NCI-H1417 (cell line): ENCODE results near the gene MYRIP.
A peak's percentile ranks its signal among the peaks of the same experiment; 100 is the strongest.

Experiments used
- DNase-seq, 3 experiments: peaks; one replicate each; lab custom pipeline; 2025; lab: John Stamatoyannopoulos, UW

The MYRIP gene

DNA sequence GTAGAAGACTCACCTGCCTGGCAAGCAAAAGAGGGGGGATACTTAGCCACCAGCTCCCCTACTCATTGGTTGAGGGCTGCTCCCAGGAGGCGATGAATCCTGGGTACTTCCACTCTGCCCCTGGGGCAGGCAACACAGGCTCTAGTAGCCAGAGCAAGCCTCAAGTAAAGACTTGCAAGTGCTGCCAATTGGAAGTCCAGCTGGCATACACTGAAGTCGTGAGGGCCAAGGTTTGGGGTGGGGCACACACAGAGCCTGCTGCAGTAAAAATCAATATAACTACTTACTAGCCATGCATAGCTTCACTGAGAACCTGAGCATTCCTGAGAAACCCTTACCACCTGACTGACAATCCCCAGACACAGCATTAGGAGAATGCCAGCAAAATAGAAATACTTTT, 377.1 kb downstream of the MYRIP start:
- no peak for DNase-seq

DNA sequence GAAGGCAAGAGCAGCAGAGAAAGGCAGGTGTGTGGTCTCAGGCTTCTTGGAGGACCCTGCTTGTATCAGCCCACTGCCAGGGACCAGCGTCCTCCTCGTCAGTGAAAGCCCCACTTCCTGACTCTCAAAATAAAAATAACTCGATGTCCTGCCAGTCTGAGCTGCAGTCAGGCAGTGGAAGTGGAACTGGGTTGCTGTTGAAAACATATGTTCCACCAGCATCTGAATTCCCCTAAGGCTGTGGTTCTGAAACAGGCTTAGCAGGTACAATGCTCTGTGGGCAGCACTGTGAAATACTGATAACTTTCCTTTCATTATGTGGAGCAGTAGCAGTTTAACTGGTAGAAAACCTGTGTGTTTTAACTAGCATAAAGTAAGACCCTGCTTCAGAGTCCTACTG, 378.5 kb downstream of the MYRIP start:
- DNase-seq, result no peak

DNA sequence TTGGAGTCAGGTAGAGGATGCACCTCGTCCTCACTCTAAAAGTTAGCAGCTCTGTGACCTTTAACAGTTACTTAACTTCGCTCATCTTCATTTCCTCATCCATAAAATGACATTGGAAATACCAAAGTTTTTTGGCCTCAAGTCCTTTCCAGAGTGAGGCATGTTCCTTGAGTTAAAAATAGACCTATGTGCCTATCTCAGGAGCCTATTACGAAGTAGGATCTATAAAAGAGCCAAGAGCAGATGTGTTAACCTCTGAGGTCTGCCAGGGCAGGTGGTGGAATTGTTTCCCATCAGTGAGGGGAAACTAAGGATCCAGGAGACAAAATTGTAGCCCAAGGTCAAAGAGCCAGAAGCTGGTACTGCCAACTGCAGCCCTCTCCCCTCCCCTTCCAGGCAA, 379.7 kb downstream of the MYRIP start:
- DNase-seq, result no peak

DNA sequence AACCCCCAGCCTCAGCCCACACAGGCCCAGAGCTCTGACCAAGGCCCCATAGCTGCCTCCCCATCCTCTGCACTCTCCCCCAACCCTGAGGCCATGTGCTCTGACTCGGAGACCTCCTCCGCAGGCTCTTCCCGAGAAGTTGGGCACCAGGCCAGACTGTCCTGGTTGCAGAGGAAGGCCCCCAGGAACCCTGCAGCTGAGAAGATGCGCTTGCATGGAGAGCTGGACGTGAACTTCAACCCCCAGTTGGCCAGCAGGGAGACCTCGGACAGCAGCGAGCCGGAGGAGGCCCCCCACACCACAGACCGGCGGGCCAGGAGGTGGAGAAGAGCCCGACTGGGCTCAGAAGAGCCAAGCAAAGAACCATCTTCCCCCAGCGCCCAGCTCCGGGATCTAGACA, 380.6 kb downstream of the MYRIP start:
- no peak for DNase-seq

DNA sequence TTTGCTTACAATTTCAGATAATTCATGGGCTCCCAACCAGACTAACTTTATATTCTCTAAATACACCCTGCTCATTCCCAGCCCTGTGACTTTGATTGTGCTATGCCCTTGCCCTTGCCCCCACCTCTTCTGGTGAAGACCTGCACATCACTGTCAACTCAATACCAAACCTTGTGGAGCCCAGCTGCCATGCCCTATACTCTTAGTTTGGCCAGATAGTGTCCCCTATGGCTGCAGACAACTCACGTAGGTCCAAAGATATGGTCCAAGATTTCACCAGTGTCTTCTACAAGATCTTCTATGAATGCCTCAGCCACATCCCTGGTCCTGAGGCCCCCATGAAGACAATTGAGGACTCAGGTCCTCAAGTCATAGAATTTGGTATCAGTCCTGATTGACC, 381.8 kb downstream of the MYRIP start:
- no peak for DNase-seq

DNA sequence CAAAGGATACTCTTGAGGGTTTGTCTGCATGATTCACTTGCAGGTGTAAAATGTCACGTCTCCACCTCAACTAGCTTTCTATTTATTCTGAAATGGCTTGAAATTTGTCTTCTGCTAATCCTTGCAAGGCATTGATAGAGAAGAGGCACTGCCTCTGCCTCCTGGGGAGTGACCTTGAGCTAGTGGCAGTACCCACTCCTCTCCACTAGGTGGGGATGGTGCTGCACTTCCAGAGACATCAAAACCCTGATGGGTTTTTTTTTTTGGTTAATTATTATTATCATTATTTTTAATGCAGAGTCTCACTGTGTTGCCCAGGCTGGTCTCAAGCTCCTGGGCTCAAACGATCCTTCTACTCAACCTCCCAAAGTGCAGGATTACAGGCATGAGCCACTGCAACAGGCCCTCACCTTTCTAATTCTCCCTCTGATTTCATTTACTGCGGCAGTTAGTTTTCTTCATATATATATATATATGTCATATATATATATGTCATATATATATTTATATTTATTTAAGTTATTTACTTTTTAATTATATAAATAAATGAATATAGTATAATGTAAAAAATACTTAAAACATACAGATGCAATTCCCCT, 382.5 kb downstream of the MYRIP start:
- peak in 2 of 3 experiments; percentile 21 to 66 for DNase-seq

DNA sequence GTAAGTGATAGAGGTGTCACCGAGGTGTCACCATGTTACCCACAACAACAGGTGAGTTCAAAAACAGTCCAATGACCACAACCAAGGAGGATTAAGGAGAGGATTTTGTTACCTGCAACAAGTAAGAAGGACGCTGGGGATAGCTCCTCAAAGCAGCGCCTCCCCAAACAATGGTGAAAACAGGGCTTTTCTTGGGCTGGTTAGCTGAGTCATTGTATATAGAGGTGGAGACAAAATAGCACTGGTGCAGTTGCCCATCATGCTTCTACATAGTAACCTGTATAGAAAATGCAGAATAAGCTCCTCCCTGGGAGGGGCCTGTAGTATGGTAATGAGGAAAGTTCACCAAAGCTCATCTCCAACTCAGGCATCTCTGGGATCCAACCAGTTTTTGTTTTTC, 383.2 kb downstream of the MYRIP start:
- no peak for DNase-seq

DNA sequence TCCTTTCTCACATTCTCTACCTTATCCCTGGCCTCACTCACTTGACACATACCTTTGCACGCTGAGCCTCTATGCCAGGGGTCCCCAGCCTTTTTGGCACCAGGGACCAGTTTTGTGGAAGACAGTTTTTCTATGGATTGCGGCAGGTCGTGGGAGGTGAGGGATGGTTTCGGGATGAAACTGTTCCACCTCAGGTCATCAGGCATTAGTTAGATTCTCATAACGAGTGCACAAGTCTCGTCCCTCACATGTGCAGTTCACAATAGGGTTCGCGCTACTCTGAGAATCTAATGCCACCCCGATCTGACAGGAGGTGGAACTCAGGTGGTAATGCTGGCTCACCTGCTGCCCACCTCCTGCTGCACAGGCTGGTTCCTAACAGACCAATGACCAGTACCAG, 387.6 kb downstream of the MYRIP start:
- no peak for DNase-seq

DNA sequence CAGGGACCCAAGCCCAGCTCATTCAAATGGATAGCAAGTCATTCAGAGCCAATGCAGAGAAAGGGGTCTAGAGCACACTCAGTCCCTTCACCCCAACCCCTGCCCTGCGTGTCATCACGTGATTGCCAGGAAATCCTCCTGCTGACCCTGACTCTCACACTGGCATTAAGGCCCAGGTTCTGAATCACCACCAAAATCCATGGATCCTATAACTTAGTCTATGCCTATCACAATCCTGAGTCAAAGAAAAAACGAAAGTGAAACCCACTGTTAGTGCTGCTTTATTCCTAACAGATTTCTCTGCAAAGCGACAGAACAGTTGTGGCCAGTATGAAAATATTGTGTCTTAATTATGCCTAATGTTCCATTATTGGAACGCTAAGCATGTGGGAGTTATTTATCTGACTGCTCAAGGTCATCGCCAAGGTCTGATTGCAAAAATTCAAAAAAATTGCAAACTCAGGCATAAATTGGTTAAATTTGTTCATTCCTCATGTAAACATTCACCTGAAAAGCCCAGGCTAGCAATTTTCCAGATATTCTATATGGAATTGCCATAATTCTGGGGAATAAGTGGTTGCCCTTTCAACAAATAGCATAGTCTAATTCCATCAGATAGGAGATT, 391.4 kb downstream of the MYRIP start:
- no peak for DNase-seq

DNA sequence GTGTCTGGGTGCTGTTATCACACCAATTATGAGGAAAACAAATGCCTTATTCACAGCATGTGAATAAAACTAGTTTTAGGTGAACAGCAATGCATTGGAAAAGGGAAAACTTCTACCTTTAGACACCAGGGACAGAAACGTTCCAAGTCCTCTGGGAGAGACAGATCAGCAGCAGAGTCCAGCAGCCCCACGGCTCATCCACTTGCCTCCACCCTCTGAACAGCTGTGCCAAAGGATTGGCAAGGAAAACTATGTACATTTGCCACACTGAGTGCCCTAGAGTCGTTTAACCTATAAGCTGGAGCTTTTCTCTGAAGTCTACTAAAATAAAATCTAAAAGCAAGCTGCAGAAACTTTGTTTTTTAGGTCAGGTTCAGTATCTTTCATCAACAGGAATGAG, 392.4 kb downstream of the MYRIP start:
- no peak for DNase-seq

DNA sequence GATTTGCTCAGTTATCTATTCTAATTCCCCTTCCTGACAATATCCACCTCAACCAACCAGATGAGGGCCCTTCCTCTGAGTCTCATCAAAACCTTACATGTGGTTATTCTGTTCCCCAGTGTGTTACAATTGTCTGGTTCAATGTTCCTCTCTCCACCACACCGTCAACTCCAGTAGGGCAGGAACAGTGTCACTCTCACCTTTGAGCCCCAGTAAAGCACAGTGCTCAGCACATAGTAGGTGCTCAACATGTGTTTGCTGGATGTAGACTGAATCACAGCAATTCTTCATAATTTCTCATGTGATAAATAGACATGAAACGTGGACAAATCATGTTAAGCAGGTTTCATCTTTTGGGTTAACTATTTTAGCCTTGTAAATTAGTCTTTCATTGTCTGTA, 397.1 kb downstream of the MYRIP start:
- no peak for DNase-seq

DNA sequence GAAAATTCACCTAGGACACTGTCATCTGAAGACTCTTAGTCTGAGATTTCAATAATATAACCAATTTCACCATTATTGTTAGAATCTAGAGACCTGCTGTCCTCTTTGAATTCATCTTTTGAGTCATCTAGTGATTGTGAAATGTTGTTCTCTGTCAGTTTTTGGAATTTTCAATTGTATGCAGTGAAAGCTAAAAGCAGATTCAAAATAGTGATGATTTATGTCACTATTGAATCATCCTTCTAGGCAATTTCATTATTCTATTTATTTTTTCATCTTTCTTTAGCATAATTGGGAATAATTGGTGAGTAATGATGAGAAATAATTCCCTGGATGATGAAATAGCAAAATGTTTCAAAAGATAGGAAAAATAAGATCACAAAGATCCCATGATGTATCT, 398.4 kb downstream of the MYRIP start:
- DNase-seq, result no peak

DNA sequence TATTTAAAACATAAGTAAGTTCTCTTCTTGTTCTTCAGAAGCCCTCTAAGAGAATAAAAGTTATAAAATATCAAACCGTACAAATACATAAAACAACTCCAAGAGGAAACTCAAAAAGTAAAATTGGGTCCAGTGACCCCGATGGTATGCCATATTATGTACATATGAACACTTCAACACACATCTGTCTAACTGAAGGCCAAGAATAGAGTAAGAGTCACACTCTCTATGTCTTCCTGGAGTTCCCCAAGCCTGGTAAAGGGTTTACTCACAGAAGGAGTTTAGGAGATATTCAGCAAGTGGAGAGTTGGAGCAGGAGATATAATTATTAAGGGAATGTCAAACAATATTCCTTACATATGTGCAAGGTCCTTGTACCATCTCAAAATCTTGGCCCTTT, 398.8 kb downstream of the MYRIP start:
- no peak for DNase-seq

DNA sequence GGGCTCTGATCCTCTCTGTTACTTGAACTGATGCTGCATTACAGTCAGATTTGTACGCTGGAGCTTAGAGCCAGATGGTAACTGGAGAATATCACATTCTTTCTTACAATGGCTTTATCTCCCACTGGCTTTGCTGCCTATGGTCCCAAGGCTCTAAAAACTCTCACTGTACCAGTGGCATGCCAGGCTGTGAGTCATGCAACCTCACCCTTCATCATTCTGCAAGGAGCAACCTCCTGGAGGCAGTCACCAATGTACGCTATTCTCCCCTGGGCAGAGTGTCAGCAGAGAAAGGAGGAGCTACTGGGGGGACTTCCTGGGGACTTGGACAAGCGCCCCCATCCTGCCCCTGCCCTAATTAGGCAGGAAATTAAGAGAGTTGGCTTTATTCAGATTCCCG, 402.2 kb downstream of the MYRIP start:
- DNase-seq, result no peak

DNA sequence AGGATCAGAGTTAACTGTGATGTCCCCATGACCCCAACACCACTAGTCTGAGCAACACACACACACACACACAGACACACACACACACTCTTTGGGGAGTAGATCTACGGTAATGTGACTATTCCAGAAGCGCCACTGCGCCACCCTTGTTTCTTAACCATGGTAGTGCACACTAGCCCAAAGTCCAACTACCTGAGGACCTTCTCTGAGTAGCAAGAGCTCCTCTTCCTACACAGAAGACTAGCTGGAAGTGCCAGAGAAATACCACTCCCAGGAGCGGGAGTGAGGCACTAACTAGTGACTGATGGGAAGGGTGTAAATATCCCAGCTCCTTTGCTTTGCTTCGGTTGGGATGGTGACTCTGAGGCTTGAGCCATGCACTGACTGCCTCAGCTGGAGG, 404.1 kb downstream of the MYRIP start:
- DNase-seq, result no peak

DNA sequence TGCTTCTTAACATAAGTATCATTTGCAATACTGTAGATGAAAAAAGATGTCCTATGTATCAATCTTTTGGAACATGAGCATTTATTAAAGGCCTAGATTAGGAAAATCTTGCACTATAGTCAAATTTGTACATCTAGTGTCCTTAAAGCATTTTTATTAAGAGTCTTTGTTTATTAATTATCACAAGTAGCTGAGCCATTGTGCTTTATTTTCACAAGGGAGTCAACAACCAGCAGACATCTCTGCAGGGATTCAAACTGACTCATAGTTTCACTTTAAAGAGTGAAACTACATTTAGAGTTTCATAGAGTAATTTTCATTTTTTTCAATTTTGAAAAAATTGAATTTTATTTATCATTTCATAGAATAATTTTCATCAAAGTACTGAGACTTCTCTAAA, 405.6 kb downstream of the MYRIP start:
- no peak for DNase-seq

DNA sequence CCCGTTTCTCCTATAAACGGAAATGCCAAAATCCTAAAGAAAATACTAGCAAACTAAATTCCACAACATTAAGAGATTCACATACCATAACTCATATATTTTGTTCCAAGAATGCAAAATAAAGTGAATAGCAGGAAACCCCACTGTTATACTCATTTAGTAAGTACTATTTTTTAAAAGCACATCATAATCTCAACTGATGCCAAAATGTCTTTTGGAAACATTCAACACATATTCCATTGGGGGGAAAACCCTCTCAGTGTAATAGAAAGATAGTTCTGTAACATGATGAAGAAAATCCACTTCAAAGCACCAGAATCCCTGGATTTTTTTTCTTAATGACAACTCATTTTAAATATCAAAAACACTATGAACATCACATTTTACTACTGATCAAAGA, 407.1 kb downstream of the MYRIP start:
- no peak for DNase-seq

DNA sequence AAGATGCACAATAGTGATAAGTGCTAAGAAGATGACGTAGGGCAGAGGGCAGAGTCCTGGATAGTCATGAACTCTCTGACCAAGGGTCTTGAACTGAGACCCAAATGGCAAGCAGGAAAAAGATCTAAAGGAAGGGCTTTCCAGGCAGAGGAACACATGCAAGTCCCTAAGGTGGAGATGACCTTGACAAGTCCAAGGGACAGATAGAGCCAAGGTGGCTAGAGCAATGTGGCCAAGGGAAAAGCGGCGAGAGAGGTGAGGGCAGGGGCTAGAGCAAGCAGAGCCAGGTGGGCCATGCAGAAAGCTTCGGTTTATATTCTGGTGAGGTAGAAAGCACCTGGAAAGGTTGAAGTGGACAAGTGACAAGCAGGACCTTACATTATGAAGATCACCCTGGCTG, 414.4 kb downstream of the MYRIP start:
- DNase-seq, result no peak

DNA sequence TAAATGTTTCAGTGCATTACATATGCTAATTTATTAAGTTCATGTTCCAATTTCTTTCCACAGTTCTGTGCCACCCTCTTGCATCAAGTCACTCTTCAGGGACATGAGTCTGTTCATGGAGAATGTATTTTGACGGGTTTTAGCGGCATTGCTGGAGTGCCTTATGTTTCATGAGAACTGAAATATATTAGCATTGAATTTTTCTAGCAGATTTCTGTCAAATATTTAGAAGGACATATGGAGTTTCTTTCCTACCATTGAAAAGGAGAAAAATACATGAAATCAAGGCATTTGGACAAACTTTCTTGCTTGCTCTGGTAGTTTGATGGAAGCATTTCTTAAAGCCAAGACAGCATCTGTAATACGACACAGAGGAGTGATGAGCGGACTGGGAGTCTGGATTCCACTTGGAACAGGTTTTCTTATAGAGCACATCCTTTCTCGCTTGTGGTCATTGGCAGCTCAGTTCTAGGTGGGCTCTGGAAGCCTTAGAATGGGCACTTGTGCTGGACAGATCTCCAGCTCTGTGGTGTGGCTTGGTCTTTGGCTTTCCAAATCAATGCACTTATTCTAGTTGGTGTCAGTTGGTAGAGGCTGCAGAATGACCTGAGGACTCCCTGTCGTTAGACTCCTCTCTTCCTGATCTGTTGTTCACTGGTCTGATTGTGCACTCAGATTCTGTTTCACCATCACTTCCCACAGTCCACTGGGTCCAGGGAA, 415.5 kb downstream of the MYRIP start:
- DNase-seq, result no peak

DNA sequence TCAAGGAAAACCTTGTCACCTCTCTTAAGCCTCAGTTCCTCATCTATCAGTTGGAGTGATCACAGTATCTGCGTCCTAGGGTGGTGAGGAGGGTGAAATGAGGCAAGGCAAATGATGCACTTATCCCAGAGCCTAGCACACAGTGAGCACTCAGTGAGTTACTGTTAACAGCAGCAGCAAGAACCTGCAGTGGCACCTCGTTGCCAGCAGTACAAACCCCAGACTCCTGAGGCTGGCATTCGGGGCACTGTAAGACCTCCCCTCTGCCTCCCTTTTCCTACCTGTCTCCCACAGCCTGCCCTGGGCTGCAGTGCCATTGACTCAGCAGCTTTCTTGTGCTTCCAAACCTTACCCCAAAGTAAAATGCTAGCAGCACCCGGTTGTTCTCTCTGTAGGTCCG, 417.2 kb downstream of the MYRIP start:
- no peak for DNase-seq

DNA sequence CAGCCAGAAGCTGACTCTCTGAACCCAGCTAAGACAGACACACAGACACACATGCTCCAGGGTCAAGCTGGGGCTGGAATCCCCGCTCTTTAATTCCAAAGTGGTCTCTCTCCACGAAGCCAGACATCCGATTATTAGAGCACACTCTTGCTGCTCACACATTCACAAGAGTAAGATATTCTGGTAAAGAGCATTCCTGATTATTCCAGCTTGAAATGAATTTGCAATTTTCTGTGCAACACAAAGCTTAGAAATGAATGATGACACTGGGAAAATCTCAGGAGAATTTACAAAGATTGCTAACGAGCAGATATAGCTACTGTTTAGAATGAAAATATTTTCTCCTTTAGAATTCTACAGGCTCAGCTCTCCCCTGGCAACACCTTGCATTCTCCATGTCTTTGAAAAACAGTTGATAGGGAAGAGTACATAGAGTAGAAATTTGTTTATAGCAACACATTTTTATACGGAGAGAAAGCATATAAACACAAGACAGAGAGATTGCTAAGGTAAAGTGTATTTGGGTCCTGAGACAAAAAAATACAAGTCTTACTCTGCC, 419.5 kb downstream of the MYRIP start:
- no peak for DNase-seq

DNA sequence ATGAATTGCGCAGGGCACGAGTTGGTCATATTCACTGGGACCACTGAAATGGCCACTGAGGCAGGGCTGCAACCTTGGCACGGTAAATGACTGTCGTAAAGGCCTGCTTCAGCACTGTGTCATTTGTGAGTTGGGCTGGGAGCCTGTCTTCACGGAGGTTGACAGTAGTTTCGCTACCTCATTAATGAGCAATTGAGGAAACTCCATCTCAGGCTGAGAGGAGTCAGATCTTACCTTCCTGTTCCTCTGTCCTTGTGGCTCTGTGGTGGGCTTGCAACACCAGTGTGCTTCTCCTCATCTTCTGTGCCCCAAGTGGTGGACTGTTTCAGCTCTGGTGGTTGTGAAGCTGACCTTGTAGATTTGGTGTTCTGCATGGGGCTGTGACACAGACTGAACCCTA, 420.0 kb downstream of the MYRIP start:
- no peak for DNase-seq

DNA sequence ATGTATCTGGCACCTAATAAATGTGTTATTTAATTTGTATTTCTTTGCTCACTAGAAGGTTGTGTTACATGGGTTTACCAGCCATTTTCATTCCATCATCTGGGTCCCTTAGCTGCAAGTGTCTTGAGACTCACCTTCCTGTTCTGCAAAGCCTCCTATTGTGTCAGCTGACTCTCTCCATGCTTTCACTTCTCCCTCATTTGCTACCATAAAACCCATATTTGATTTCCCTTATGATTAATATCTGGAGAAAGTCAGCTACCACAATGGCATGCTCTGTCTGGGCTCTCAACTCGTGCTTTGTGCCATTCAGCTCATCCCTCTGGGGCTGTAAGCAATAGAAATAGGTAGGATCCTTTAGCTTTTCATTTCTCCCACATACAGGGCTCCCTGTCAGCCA, 420.6 kb downstream of the MYRIP start:
- no peak for DNase-seq
